ENCODE data around the gene ARRDC3. TPM values are rescaled to one million over a fixed set of nuclear protein-coding genes. Genes with fewer than 3 reads are reported as not detected.
A peak's percentile ranks its signal among the peaks of the same experiment; 100 is the strongest.

ARRDC3 gene
- total and polyA plus RNA-seq, 9 of the 15 experiments (the other 6 are each of a cell fraction or from before 2014, with no cell fraction given) = 15.3 to 58.1 (median 39.4) TPM

DNA sequence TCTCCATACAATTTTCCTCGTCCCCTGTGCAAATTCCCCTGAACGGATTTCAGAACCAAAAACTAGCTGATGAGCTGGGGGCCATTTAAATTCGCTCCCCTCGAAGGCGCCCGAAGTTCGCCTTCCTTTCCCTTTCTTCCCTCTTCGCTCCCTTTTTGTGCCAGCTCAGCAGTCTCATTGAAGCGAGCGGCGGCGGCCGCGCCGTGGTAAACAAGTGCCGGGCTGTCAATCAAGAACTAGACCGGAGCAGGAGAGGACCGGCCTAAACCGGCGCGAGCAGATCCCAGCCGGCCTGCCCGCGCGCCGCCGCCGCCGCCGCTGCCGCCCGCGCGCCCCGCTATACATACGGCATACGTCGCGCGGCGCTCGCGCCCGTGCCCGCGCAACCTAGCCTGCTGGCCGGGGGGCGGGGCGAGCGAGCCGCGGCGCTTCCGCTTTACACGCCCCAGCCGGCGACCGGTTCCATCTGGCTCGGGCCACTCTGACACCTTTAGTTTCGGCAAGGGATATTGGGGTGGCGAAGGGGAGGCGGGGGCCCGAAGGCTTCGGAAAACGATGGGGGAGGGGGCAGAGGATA lies 3.1 kb downstream of the ARRDC3 start (continued):
- TF ChIP-seq, protein P1, sequence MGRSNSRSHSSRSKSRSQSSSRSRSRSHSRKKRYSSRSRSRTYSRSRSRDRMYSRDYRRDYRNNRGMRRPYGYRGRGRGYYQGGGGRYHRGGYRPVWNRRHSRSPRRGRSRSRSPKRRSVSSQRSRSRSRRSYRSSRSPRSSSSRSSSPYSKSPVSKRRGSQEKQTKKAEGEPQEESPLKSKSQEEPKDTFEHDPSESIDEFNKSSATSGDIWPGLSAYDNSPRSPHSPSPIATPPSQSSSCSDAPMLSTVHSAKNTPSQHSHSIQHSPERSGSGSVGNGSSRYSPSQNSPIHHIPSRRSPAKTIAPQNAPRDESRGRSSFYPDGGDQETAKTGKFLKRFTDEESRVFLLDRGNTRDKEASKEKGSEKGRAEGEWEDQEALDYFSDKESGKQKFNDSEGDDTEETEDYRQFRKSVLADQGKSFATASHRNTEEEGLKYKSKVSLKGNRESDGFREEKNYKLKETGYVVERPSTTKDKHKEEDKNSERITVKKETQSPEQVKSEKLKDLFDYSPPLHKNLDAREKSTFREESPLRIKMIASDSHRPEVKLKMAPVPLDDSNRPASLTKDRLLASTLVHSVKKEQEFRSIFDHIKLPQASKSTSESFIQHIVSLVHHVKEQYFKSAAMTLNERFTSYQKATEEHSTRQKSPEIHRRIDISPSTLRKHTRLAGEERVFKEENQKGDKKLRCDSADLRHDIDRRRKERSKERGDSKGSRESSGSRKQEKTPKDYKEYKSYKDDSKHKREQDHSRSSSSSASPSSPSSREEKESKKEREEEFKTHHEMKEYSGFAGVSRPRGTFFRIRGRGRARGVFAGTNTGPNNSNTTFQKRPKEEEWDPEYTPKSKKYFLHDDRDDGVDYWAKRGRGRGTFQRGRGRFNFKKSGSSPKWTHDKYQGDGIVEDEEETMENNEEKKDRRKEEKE (IDR thresholded peaks at IDR 0.05; ENCODE audit: borderline replicate concordance in 1 of 2, control insufficient read depth in 1 of 2, low read depth in 2 of 2, low read length in 1 of 2) = peak in 1 of 2 experiments; percentile 86; a peak in 2 of 4 replicates
- TF ChIP-seq GABPB1 (CRISPR knock-in tag; IDR thresholded peaks at IDR 0.05) = peak; percentile 84
- peak; percentile 9; the same call in 1 of the 2 replicates for TF ChIP-seq RFX7 (CRISPR knock-in tag; IDR thresholded peaks at IDR 0.05)
- TF ChIP-seq, protein P2, sequence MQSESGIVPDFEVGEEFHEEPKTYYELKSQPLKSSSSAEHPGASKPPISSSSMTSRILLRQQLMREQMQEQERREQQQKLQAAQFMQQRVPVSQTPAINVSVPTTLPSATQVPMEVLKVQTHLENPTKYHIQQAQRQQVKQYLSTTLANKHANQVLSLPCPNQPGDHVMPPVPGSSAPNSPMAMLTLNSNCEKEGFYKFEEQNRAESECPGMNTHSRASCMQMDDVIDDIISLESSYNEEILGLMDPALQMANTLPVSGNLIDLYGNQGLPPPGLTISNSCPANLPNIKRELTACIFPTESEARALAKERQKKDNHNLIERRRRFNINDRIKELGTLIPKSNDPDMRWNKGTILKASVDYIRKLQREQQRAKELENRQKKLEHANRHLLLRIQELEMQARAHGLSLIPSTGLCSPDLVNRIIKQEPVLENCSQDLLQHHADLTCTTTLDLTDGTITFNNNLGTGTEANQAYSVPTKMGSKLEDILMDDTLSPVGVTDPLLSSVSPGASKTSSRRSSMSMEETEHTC (IDR thresholded peaks at IDR 0.05) = no peak
- no peak for TF ChIP-seq IRF2 (CRISPR knock-in tag; IDR thresholded peaks at IDR 0.05)
- no peak for TF ChIP-seq RBM14 (IDR thresholded peaks at IDR 0.05; ENCODE audit: borderline replicate concordance, insufficient read depth, low read depth, low read length)
- TF ChIP-seq ZZZ3 (IDR thresholded peaks at IDR 0.05) = no peak
- TF ChIP-seq CBX3 (IDR thresholded peaks at IDR 0.05; ENCODE audit: borderline replicate concordance in 1 of 2, low read length in 2 of 2) = no peak; a peak in 1 of 3 replicates
- no peak for TF ChIP-seq ZNF584 (CRISPR knock-in tag; IDR thresholded peaks at IDR 0.05; ENCODE audit: low read depth)
- TF ChIP-seq RUNX1 (IDR thresholded peaks at IDR 0.05; ENCODE audit: low read depth) = no peak
- TF ChIP-seq, protein P3, sequence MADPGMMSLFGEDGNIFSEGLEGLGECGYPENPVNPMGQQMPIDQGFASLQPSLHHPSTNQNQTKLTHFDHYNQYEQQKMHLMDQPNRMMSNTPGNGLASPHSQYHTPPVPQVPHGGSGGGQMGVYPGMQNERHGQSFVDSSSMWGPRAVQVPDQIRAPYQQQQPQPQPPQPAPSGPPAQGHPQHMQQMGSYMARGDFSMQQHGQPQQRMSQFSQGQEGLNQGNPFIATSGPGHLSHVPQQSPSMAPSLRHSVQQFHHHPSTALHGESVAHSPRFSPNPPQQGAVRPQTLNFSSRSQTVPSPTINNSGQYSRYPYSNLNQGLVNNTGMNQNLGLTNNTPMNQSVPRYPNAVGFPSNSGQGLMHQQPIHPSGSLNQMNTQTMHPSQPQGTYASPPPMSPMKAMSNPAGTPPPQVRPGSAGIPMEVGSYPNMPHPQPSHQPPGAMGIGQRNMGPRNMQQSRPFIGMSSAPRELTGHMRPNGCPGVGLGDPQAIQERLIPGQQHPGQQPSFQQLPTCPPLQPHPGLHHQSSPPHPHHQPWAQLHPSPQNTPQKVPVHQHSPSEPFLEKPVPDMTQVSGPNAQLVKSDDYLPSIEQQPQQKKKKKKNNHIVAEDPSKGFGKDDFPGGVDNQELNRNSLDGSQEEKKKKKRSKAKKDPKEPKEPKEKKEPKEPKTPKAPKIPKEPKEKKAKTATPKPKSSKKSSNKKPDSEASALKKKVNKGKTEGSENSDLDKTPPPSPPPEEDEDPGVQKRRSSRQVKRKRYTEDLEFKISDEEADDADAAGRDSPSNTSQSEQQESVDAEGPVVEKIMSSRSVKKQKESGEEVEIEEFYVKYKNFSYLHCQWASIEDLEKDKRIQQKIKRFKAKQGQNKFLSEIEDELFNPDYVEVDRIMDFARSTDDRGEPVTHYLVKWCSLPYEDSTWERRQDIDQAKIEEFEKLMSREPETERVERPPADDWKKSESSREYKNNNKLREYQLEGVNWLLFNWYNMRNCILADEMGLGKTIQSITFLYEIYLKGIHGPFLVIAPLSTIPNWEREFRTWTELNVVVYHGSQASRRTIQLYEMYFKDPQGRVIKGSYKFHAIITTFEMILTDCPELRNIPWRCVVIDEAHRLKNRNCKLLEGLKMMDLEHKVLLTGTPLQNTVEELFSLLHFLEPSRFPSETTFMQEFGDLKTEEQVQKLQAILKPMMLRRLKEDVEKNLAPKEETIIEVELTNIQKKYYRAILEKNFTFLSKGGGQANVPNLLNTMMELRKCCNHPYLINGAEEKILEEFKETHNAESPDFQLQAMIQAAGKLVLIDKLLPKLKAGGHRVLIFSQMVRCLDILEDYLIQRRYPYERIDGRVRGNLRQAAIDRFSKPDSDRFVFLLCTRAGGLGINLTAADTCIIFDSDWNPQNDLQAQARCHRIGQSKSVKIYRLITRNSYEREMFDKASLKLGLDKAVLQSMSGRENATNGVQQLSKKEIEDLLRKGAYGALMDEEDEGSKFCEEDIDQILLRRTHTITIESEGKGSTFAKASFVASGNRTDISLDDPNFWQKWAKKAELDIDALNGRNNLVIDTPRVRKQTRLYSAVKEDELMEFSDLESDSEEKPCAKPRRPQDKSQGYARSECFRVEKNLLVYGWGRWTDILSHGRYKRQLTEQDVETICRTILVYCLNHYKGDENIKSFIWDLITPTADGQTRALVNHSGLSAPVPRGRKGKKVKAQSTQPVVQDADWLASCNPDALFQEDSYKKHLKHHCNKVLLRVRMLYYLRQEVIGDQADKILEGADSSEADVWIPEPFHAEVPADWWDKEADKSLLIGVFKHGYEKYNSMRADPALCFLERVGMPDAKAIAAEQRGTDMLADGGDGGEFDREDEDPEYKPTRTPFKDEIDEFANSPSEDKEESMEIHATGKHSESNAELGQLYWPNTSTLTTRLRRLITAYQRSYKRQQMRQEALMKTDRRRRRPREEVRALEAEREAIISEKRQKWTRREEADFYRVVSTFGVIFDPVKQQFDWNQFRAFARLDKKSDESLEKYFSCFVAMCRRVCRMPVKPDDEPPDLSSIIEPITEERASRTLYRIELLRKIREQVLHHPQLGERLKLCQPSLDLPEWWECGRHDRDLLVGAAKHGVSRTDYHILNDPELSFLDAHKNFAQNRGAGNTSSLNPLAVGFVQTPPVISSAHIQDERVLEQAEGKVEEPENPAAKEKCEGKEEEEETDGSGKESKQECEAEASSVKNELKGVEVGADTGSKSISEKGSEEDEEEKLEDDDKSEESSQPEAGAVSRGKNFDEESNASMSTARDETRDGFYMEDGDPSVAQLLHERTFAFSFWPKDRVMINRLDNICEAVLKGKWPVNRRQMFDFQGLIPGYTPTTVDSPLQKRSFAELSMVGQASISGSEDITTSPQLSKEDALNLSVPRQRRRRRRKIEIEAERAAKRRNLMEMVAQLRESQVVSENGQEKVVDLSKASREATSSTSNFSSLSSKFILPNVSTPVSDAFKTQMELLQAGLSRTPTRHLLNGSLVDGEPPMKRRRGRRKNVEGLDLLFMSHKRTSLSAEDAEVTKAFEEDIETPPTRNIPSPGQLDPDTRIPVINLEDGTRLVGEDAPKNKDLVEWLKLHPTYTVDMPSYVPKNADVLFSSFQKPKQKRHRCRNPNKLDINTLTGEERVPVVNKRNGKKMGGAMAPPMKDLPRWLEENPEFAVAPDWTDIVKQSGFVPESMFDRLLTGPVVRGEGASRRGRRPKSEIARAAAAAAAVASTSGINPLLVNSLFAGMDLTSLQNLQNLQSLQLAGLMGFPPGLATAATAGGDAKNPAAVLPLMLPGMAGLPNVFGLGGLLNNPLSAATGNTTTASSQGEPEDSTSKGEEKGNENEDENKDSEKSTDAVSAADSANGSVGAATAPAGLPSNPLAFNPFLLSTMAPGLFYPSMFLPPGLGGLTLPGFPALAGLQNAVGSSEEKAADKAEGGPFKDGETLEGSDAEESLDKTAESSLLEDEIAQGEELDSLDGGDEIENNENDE (IDR thresholded peaks at IDR 0.05; ENCODE audit: low read depth, low read length) = no peak
